MM.1S (cell line): ENCODE results near the gene RASAL2.
A peak's percentile ranks its signal among the peaks of the same experiment; 100 is the strongest.

ENCODE experiments used
- DNase-seq: peaks from one replicate; pipeline ENCODE4 v3.0.0-alpha.2; 2015
- H2AFZ ChIP-seq: fragments of 300-600 bp; sonication (generic); 2 replicates; pipeline ENCODE4 v1.6.0; 2016; ENCODE audit warnings: antibody characterized with exemption, low read length
- H3F3A ChIP-seq: fragments of 300-600 bp; sonication (generic); 2 replicates; pipeline ENCODE4 v1.6.1; 2016; ENCODE audit warnings: mild to moderate bottlenecking, antibody characterized with exemption, low read length, moderate library complexity, mixed read lengths; ENCODE audit not compliant: insufficient read depth
- H3K27ac ChIP-seq: fragments of 300-600 bp; sonication (generic); 2 replicates; pipeline ENCODE4 v1.5.1; 2016; ENCODE audit warnings: mild to moderate bottlenecking, low read length
- H3K27me3 ChIP-seq: fragments of 300-600 bp; sonication (generic); replicated peaks from 2 replicates; pipeline ENCODE4 v1.6.0; 2016; ENCODE audit warnings: low read length; ENCODE audit not compliant: insufficient read depth
- H3K36me3 ChIP-seq: fragments of 300-600 bp; sonication (generic); replicated peaks from 2 replicates; pipeline ENCODE4 v1.6.1; 2016; ENCODE audit warnings: mild to moderate bottlenecking, low read length, mixed read lengths; ENCODE audit not compliant: insufficient read depth
- H3K4me1 ChIP-seq: fragments of 300-600 bp; sonication (generic); 2 replicates; pipeline ENCODE4 v1.6.1; 2016; ENCODE audit warnings: low read length, mixed read lengths
- H3K4me2 ChIP-seq: fragments of 300-600 bp; sonication (generic); 2 replicates; pipeline ENCODE4 v1.6.0; 2016; ENCODE audit warnings: low read depth, low read length
- H3K4me3 ChIP-seq: fragments of 300-600 bp; sonication (generic); 2 replicates; pipeline ENCODE4 v1.5.1; 2016; ENCODE audit warnings: low read length, mixed read lengths
- H3K79me2 ChIP-seq: fragments of 300-600 bp; sonication (generic); 2 replicates; pipeline ENCODE4 v1.6.1; 2016; ENCODE audit warnings: mixed run types, low read length, mixed read lengths
- H3K9ac ChIP-seq: fragments of 300-600 bp; sonication (generic); 2 replicates; pipeline ENCODE4 v1.6.1; 2016; ENCODE audit warnings: low read length, mixed read lengths
- H3K9me2 ChIP-seq: fragments of 300-600 bp; sonication (generic); replicated peaks from 2 replicates; pipeline ENCODE4 v1.6.1; 2016; ENCODE audit warnings: mild to moderate bottlenecking, low read length, mixed read lengths; ENCODE audit not compliant: insufficient read depth
- H3K9me3 ChIP-seq: fragments of 300-600 bp; sonication (generic); replicated peaks from 2 replicates; pipeline ENCODE4 v1.6.1; 2016; ENCODE audit warnings: mild to moderate bottlenecking, low read length, mixed read lengths; ENCODE audit not compliant: insufficient read depth
- H4K20me1 ChIP-seq: fragments of 300-600 bp; sonication (generic); 2 replicates; pipeline ENCODE4 v1.6.1; 2016; ENCODE audit warnings: mild to moderate bottlenecking, low read length, moderate library complexity, mixed read lengths; ENCODE audit not compliant: insufficient read depth
- EZH2 ChIP-seq: fragments of 300-600 bp; sonication (generic); optimal IDR thresholded peaks from 2 replicates; pipeline ENCODE3; 2017; ENCODE audit warnings: low read depth, mild to moderate bottlenecking, antibody characterized with exemption, low read length, mixed read lengths
- EZH2phosphoT487 ChIP-seq: fragments of 300-600 bp; sonication (generic); IDR thresholded peaks from 2 replicates; pipeline ENCODE4 v1.6.1; 2018; ENCODE audit warnings: antibody characterized with exemption, low read length
- TF ChIP-seq, protein P1 (sequence below): fragments of 300-600 bp; sonication (generic); IDR thresholded peaks from 2 replicates; pipeline ENCODE4 v1.5.1; 2016; ENCODE audit warnings: antibody characterized with exemption, low read length, mixed read lengths

The RASAL2 gene

DNA sequence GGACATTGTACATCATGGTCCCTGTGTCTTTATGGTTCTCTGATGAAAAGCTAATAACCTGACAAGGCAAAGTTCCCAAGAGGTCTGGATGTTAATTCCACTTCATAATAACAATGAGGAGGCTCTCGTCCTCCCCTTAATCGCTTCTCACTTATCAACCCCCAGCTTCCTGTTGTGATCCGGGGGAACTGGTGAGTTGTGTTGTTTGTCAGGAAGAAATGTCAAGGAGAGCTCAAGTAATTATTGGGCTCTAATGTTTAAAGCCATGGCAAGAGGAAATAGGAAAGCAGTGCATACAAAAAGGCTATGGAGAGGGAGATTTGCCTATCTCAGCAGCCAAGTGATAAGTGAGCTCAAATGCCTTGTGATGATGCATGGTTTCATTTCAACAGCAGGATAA is 42.8 kb upstream of the RASAL2 start:
- H3K9me3 ChIP-seq: no peaks in the 10 kb centered on the region
- H3K4me1 ChIP-seq: no peaks in the 10 kb centered on the region
- no peak overlapping the region for H3K27ac ChIP-seq
- no peaks in the 10 kb centered on the region for H4K20me1 ChIP-seq
- TF ChIP-seq, protein P1, sequence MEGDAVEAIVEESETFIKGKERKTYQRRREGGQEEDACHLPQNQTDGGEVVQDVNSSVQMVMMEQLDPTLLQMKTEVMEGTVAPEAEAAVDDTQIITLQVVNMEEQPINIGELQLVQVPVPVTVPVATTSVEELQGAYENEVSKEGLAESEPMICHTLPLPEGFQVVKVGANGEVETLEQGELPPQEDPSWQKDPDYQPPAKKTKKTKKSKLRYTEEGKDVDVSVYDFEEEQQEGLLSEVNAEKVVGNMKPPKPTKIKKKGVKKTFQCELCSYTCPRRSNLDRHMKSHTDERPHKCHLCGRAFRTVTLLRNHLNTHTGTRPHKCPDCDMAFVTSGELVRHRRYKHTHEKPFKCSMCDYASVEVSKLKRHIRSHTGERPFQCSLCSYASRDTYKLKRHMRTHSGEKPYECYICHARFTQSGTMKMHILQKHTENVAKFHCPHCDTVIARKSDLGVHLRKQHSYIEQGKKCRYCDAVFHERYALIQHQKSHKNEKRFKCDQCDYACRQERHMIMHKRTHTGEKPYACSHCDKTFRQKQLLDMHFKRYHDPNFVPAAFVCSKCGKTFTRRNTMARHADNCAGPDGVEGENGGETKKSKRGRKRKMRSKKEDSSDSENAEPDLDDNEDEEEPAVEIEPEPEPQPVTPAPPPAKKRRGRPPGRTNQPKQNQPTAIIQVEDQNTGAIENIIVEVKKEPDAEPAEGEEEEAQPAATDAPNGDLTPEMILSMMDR: no peak
- TF ChIP-seq EZH2 (no peak), EZH2phosphoT487 (no peak)
- no peaks in the 10 kb centered on the region for H3K9me2 ChIP-seq
- H3K9ac ChIP-seq: no peak overlapping the region
- H3K4me2 ChIP-seq: no peak overlapping the region
- no peaks in the 10 kb centered on the region for H3K36me3 ChIP-seq
- H3F3A ChIP-seq: no peaks in the 10 kb centered on the region
- H3K79me2 ChIP-seq: no peaks in the 10 kb centered on the region
- DNase-seq: no peak
- H2AFZ ChIP-seq: no peak overlapping the region
- no peak overlapping the region for H3K4me3 ChIP-seq
- H3K27me3 ChIP-seq: no peaks in the 10 kb centered on the region

DNA sequence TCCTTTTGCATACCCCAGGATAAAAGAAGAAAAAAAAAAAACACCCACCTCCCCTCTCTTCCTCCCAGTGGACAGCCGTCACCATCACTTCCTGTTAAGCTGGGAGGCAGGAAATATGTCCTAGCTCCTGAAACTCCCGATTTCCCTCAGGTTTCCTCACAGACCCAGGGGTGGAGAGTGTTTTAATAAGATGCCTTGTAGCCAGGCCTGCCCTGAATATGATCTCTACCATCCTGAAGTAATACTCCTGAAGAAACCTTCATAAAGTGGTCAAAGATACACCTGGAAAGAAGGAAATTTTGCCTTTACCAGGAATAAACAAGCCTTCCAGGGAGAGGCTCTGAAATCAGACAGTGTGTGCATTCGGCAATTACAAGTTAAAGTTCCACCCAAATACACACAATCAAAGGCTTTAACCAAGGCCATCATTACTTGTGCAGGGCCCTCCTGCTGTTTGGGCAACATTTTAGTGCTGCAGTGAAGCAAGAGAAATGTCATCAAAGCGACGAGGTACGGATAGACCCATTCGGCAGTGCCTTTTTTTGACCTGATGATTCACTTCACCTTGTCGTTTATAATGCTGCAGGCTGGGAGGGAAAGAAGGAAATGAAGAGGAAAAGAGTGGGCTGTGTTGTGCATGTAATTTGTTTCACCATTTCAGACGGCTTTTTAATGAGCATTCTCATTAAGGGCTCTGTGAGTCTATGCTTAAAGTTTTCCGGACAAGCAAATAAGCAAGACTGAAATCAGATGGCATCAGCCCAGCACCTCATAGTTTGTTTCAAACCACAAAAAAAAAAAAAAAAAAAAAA is 41.0 kb upstream of the RASAL2 start:
- no peak overlapping the region for H3K9ac ChIP-seq
- no peaks in the 10 kb centered on the region for H3K79me2 ChIP-seq
- no peaks in the 10 kb centered on the region for H4K20me1 ChIP-seq
- no peak overlapping the region for H3K4me2 ChIP-seq
- DNase-seq: no peak
- H3K27ac ChIP-seq: no peak overlapping the region
- 0 out of 2 replicates have a peak, but pooled peaks cover 2% of the 10 kb centered on the region for H3K4me1 ChIP-seq
- no peak overlapping the region for H3K4me3 ChIP-seq
- no peak overlapping the region for H2AFZ ChIP-seq
- TF ChIP-seq, protein P1: no peak
- TF ChIP-seq EZH2 (no peak), EZH2phosphoT487 (no peak)
- H3K9me3 ChIP-seq: no peaks in the 10 kb centered on the region
- no peaks in the 10 kb centered on the region for H3K27me3 ChIP-seq
- H3K36me3 ChIP-seq: no peaks in the 10 kb centered on the region
- H3F3A ChIP-seq: no peaks in the 10 kb centered on the region
- no peaks in the 10 kb centered on the region for H3K9me2 ChIP-seq

DNA sequence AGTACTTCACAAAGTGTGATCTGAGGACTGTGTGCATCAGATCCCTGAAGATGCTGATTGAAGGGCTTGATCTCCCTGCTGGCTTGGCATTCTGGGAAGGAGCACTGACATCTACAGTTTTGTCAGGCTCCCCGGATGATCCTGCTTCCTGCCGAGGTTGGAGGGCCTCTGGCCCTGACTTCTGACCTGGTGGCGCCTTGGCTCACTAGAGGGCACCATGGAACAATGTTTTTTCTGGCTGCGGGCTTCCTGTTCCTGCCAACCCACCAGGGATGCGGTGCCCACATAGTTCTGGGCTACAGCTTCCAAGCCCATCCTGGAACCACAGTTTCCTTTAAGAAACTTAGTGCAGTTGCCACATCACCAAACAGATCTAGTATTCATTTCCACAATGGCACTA is 38.8 kb upstream of the RASAL2 start:
- no peaks in the 10 kb centered on the region for H3K9me3 ChIP-seq
- 0 out of 2 replicates have a peak, but pooled peaks cover 2% of the 10 kb centered on the region for H3K4me1 ChIP-seq
- no peak for TF ChIP-seq EZH2
- TF ChIP-seq, protein P1: peak; percentile 58
- H2AFZ ChIP-seq: no peak overlapping the region
- no peaks in the 10 kb centered on the region for H3K27me3 ChIP-seq
- peak; percentile 12 for DNase-seq
- no peak overlapping the region for H3K4me2 ChIP-seq
- no peaks in the 10 kb centered on the region for H4K20me1 ChIP-seq
- H3K9me2 ChIP-seq: no peaks in the 10 kb centered on the region
- H3K36me3 ChIP-seq: no peaks in the 10 kb centered on the region
- no peaks in the 10 kb centered on the region for H3F3A ChIP-seq
- H3K4me3 ChIP-seq: no peak overlapping the region
- H3K79me2 ChIP-seq: no peaks in the 10 kb centered on the region
- no peak overlapping the region for H3K9ac ChIP-seq
- no peak overlapping the region for H3K27ac ChIP-seq
